ENCODE measurements around the gene KCNJ18.
"Not testable (repeated sequence)": the region's sequence is repeated elsewhere in the genome, so short reads cannot be mapped to it uniquely, and the experiment has no call there.

The KCNJ18 gene

DNA sequence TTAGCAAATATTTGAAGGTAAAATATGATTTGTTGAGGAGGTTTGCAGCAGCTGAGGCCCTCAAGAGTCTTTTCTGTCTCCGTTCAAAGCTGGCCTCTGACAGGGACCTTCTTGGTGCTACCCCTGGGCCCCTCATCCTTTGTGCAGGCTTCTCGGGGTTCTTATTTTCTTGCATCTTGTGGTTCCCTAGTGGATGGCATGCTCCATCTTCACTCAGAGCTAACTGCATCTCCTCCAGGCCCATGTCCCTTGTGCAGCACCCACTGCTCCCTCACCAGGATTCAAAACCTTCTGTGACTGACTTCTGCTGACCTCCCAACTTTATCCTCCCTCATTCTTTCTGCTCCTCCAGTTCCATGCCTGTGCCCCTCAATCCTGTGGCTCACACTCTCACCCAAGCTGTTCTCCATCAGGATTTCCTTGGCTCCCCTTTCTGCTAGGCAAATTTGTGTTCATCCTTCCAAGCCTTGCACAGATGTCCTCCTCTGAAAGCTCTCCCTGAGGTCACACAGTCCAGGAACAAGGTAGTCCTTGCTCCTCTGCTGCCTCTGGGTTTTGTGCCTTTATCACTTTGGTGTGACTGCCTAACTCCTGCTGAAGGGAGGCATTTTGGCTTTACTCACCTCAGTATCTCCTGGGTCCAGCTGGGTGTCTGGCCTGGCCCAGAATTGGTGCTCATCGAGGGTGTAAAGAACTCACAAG, 25.5 kb upstream of the KCNJ18 start:
- H3K9ac ChIP-seq (ENCODE audit: low read length); H3K27me3 ChIP-seq (ENCODE audit: control insufficient read depth, insufficient read depth, low read length): not testable (repeated sequence)

DNA sequence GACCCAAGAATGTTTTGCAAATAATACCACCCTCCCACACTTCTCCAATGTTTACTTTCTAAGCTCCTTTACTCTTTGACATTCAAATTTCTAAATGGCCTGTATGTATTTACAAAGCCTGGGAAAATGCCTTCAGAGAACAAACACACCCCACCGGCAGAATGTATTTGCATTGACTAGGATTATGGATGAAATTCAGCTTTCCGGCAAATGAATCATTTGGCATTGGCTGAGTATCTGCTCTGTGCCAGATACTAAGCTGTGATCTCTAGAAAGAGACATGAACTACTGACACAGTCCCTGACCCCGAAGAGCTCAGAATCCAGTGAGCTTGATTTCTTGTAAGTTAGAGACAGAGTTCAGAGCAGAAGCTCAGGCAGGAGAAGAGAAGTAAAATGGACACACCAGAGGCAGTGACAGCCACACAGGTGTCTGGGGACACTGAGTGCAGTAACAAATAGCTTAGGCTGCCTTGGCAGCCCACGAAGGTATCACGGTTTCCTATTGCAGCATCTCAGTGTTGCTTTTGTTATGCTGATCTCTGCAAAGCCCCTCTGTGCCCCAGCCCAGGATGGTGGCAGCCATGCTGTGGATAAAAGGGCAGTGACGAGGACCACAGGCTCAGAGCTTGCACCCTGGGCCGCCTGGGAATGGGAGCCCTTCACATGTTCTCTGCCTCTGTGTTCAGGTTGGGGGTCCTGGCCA, 24.8 kb upstream of the KCNJ18 start:
- not testable (repeated sequence) for H3K9me3 ChIP-seq (ENCODE audit: control insufficient read depth, low read length); H3K4me3 ChIP-seq (ENCODE audit: low read length); H3K36me3 ChIP-seq (ENCODE audit: control insufficient read depth, insufficient read depth, low read length); H3K9ac ChIP-seq (ENCODE audit: low read length); H3K4me1 ChIP-seq (ENCODE audit: control insufficient read depth, insufficient read depth, low read length); H3K27me3 ChIP-seq (ENCODE audit: control insufficient read depth, insufficient read depth, low read length)

More for the DNA sequence above, 25.5 kb upstream of the KCNJ18 start:
- not testable (repeated sequence) for H3K9me3 ChIP-seq (ENCODE audit: control insufficient read depth, low read length); H3K4me1 ChIP-seq (ENCODE audit: control insufficient read depth, insufficient read depth, low read length); H3K4me3 ChIP-seq (ENCODE audit: low read length); H3K36me3 ChIP-seq (ENCODE audit: control insufficient read depth, insufficient read depth, low read length)

DNA sequence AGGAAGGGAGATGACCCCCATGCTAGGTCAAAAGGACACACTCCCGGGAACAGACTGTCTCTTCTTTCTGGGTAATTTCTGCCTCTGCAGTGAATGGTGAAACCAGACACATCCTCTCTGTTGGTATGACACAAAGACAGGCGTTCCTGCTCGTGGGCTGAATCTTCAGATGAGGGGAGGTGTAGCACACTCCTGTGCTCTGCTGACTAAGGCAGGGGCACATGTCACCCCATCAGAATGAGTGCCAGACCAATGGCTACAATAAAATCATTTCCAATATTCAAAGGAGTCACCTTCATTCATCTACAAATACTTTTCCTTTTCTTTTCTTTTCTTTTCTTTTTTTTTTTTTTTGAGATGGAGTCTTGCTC, 24.2 kb upstream of the KCNJ18 start:
- H3K9ac ChIP-seq (ENCODE audit: low read length); H3K4me3 ChIP-seq (ENCODE audit: low read length); H3K9me3 ChIP-seq (ENCODE audit: control insufficient read depth, low read length); H3K4me1 ChIP-seq (ENCODE audit: control insufficient read depth, insufficient read depth, low read length); H3K36me3 ChIP-seq (ENCODE audit: control insufficient read depth, insufficient read depth, low read length); H3K27me3 ChIP-seq (ENCODE audit: control insufficient read depth, insufficient read depth, low read length): not testable (repeated sequence)

- not testable (repeated sequence) for H3K4me3 ChIP-seq (ENCODE audit: low read length); H3K36me3 ChIP-seq (ENCODE audit: control insufficient read depth, insufficient read depth, low read length); H3K27me3 ChIP-seq (ENCODE audit: control insufficient read depth, insufficient read depth, low read length); H3K9ac ChIP-seq (ENCODE audit: low read length); H3K4me1 ChIP-seq (ENCODE audit: control insufficient read depth, insufficient read depth, low read length); H3K9me3 ChIP-seq (ENCODE audit: control insufficient read depth, low read length)
Measured at GRCh38 chr17:21668746-21669508, 23.4 kb upstream of the KCNJ18 start.

GRCh38 chr17:21669616-21670360, 22.5 kb upstream of the KCNJ18 start:
- not testable (repeated sequence) for H3K4me1 ChIP-seq (ENCODE audit: control insufficient read depth, insufficient read depth, low read length); H3K9ac ChIP-seq (ENCODE audit: low read length); H3K9me3 ChIP-seq (ENCODE audit: control insufficient read depth, low read length); H3K27me3 ChIP-seq (ENCODE audit: control insufficient read depth, insufficient read depth, low read length); H3K36me3 ChIP-seq (ENCODE audit: control insufficient read depth, insufficient read depth, low read length); H3K4me3 ChIP-seq (ENCODE audit: low read length)

GRCh38 chr17:21670361-21671155, 21.8 kb upstream of the KCNJ18 start:
- not testable (repeated sequence) for H3K4me3 ChIP-seq (ENCODE audit: low read length); H3K9ac ChIP-seq (ENCODE audit: low read length); H3K4me1 ChIP-seq (ENCODE audit: control insufficient read depth, insufficient read depth, low read length); H3K9me3 ChIP-seq (ENCODE audit: control insufficient read depth, low read length); H3K27me3 ChIP-seq (ENCODE audit: control insufficient read depth, insufficient read depth, low read length); H3K36me3 ChIP-seq (ENCODE audit: control insufficient read depth, insufficient read depth, low read length)

DNA sequence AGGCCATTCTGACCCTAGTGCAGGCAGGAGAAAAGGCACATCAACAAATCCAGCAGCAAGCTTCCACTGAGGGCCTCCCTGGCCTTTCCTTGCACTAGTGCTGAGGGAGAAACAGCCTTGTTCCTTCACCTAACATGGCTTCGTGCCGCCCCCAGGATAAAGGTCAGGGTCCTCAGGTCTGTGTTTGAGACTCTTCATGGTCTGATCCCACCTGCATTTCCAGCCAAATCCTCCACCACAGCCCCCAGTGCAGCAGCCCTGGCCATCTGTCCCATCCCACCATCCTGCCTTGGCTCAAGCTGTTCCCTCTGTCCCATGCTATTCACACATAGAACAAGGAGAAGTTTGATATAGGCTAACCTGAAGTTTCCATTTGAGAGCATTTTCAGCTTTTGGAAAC, 20.9 kb upstream of the KCNJ18 start:
- H3K4me3 ChIP-seq (ENCODE audit: low read length); H3K9me3 ChIP-seq (ENCODE audit: control insufficient read depth, low read length); H3K27me3 ChIP-seq (ENCODE audit: control insufficient read depth, insufficient read depth, low read length); H3K9ac ChIP-seq (ENCODE audit: low read length); H3K4me1 ChIP-seq (ENCODE audit: control insufficient read depth, insufficient read depth, low read length); H3K36me3 ChIP-seq (ENCODE audit: control insufficient read depth, insufficient read depth, low read length): not testable (repeated sequence)

- H3K4me3 ChIP-seq (ENCODE audit: low read length); H3K9ac ChIP-seq (ENCODE audit: low read length); H3K4me1 ChIP-seq (ENCODE audit: control insufficient read depth, insufficient read depth, low read length); H3K36me3 ChIP-seq (ENCODE audit: control insufficient read depth, insufficient read depth, low read length); H3K9me3 ChIP-seq (ENCODE audit: control insufficient read depth, low read length); H3K27me3 ChIP-seq (ENCODE audit: control insufficient read depth, insufficient read depth, low read length): not testable (repeated sequence)
Measured at GRCh38 chr17:21671871-21672270, 20.5 kb upstream of the KCNJ18 start.

DNA sequence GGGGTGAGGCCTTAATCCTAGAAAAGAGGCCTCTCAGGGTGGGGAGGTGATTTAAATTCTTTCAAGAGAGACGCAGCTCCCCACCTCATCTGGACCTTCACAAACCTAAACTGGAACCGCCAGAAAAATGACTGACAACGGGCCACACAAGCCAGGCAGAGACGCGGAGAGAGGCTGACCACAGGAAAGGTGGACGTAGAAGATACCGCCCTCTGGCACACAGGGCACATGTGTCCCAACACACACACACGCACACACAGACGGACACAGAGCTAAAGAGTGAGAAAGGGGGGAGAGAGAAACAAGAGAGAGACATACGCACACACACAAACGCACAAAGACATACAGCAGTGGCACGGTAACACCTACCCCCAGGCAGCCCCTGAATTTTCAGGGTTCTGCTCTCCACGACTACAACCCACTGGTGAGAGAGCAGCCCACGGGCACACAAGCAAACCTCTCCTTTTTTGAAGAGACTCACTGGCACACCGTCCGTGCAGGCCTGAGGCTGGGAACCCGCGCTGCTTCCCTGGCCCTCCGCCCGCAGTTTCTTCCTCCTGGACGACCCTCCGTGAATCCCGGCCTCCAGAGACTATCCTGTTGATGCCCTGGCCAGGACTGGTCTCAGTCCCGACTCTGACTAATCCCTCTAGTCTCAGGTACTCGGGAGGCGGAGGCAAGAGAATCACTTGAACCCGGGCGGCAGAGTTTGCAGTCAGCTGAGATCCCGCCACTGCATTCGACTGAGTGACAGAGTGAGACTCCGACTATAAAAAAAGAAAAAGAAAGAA, 18.7 kb upstream of the KCNJ18 start:
- H3K9ac ChIP-seq (ENCODE audit: low read length); H3K27me3 ChIP-seq (ENCODE audit: control insufficient read depth, insufficient read depth, low read length); H3K4me3 ChIP-seq (ENCODE audit: low read length); H3K36me3 ChIP-seq (ENCODE audit: control insufficient read depth, insufficient read depth, low read length); H3K9me3 ChIP-seq (ENCODE audit: control insufficient read depth, low read length); H3K4me1 ChIP-seq (ENCODE audit: control insufficient read depth, insufficient read depth, low read length): not testable (repeated sequence)

DNA sequence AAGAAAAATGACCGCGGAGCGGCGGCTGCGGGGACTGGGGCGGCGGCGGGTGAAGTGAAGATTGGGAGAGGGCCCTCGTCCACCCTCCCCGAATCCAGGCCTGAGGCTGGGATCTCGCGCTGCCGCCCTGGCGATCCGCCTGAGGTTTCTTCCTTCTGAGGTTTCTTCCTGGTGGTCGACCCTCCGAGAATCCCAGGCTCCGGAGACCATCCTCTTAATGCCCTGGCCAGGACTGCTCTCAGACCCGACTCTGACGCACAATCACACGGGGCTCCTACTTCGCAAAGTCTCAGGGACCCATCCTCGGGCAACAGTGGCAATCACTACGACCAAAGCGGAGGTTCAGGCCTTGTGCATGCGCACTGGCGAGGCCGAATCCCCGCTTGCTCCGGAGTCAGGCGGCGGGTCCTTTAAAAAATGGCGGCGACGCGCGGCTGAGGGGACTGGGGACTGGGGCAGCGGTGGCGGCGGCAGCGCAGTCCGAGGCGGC, 18.0 kb upstream of the KCNJ18 start:
- H3K27me3 ChIP-seq (ENCODE audit: control insufficient read depth, insufficient read depth, low read length), result no peaks in the 10 kb centered on the region

More for the DNA sequence above, 18.0 kb upstream of the KCNJ18 start:
- H3K4me3 ChIP-seq (ENCODE audit: low read length), result no peak overlapping the region
- H3K9ac ChIP-seq (ENCODE audit: low read length), result no peak overlapping the region
- no peaks in the 10 kb centered on the region for H3K4me1 ChIP-seq (ENCODE audit: control insufficient read depth, insufficient read depth, low read length)
- no peaks in the 10 kb centered on the region for H3K36me3 ChIP-seq (ENCODE audit: control insufficient read depth, insufficient read depth, low read length)
- H3K9me3 ChIP-seq (ENCODE audit: control insufficient read depth, low read length), result no peaks in the 10 kb centered on the region

Measured in mucosa of stomach (tissue), 1 donor.